ENCODE measurements around the gene DPYSL5.

DPYSL5 gene

DNA sequence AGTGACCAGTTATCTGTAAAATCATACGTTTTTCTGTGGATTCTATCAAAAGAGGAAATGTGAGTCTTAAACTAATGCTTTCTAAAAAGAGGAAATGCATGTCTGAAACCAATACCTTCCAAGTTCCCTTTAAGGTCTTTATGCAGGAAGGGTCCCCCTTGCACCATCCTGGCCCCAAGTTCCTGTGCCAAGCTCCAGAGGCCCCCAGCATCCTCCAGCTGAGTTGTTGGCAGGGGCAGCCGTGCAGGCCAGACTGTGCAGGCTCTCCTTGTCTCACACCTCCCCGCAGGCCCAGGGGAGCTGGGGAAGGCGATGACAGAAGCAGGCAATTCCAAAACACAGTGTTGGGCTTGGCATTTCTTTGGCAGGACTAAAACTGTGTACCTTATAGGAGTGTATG, 39.2 kb downstream of the DPYSL5 start:
- Histone ChIP-seq H3K27me3 (ENCODE audit: insufficient read depth, low read length) (peaks cover 5% of the 10 kb centered on the region; the same call in 1 of the 2 replicates), H3K4me3 (ENCODE audit: low read depth, low read length, poor library complexity, severe bottlenecking) (no peak overlapping the region), H3K36me3 (ENCODE audit: insufficient read depth, low read length) (no peaks in the 10 kb centered on the region), H4K20me1 (ENCODE audit: insufficient read depth, low read length) (no peaks in the 10 kb centered on the region), H3K79me2 (ENCODE audit: insufficient read depth, low read length) (no peaks in the 10 kb centered on the region), H3K9me2 (ENCODE audit: low read depth, low read length) (no peaks in the 10 kb centered on the region), H3K9ac (ENCODE audit: low read length) (no peak overlapping the region), H3F3A (ENCODE audit: insufficient read depth, low read length) (no peaks in the 10 kb centered on the region), H3K9me3 (ENCODE audit: low read length) (no peaks in the 10 kb centered on the region), H3K27ac (ENCODE audit: low read depth, low read length, poor library complexity, severe bottlenecking) (no peak overlapping the region), H2AFZ (ENCODE audit: low read length) (no peak overlapping the region), H3K4me2 (ENCODE audit: low read length) (no peak overlapping the region), H3K4me1 (ENCODE audit: insufficient read depth, low read length, severe bottlenecking) (no peaks in the 10 kb centered on the region)
- no peak for TF ChIP-seq EZH2 (IDR thresholded peaks at IDR 0.05; ENCODE audit: borderline replicate concordance, low read length)
- TF ChIP-seq, protein P1, sequence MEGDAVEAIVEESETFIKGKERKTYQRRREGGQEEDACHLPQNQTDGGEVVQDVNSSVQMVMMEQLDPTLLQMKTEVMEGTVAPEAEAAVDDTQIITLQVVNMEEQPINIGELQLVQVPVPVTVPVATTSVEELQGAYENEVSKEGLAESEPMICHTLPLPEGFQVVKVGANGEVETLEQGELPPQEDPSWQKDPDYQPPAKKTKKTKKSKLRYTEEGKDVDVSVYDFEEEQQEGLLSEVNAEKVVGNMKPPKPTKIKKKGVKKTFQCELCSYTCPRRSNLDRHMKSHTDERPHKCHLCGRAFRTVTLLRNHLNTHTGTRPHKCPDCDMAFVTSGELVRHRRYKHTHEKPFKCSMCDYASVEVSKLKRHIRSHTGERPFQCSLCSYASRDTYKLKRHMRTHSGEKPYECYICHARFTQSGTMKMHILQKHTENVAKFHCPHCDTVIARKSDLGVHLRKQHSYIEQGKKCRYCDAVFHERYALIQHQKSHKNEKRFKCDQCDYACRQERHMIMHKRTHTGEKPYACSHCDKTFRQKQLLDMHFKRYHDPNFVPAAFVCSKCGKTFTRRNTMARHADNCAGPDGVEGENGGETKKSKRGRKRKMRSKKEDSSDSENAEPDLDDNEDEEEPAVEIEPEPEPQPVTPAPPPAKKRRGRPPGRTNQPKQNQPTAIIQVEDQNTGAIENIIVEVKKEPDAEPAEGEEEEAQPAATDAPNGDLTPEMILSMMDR (IDR thresholded peaks at IDR 0.05; ENCODE audit: low read length) = no peak

DNA sequence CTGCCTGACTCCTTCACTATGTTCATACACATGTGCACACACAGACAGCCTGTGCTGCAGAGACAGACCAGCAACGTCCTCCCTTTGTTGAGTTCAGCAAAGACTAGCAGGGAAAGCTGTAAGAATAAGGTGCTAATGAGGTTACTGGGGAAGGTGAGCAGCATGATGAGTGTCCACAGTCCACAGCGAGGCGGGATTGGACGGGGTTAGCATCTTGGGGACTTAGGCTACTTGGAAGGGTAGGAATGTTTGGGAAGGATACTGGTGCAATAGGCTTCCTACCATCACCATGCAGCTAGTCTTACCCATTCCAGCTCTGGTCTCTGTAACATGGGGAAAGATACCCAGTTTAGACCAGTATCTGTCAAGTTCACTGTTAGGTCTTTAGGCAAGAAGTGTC, 41.9 kb downstream of the DPYSL5 start:
- peaks cover 5% of the 10 kb centered on the region; the same call in 1 of the 2 replicates for H3K27me3 ChIP-seq (ENCODE audit: insufficient read depth, low read length)
- H3K9ac ChIP-seq (ENCODE audit: low read length) = no peak overlapping the region

DNA sequence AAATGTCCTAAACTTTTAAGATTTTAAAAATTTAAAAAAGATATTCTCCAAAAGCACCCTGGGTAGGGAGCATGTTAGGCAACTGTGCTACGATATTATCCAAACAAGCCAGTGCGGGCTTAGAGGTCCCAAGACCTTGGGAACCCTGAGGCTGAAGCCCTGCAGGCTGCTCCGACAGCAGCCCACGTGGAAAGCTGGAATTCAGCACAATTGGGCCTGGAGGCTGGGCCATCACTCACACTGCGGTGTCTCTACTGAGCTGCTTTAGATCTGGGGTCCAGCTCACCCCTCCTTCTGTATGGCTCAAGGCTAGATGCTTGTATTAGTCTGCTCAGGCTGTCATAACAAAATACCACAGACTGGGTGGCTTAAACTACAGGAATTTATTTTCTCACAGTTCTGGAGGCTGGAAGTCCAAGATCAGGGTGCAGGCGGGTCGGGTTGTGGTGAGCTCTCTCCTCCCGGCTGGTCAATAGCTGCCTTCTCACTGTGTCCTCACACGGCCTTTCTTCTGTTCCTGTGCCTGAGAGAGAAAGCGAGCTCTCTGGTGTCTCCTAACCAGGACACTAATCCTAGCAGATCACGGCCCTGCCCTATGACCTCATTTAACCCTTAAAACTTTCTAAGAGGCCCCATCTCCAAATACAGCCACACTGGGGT, 42.5 kb downstream of the DPYSL5 start:
- Histone ChIP-seq H3K79me2 (ENCODE audit: insufficient read depth, low read length) (no peaks in the 10 kb centered on the region), H4K20me1 (ENCODE audit: insufficient read depth, low read length) (no peaks in the 10 kb centered on the region)
- TF ChIP-seq EZH2 (IDR thresholded peaks at IDR 0.05; ENCODE audit: borderline replicate concordance, low read length) = no peak
- TF ChIP-seq, protein P1 (IDR thresholded peaks at IDR 0.05; ENCODE audit: low read length) = no peak

More for the DNA sequence above, 41.9 kb downstream of the DPYSL5 start:
- Histone ChIP-seq H3K36me3 (ENCODE audit: insufficient read depth, low read length) (no peaks in the 10 kb centered on the region), H2AFZ (ENCODE audit: low read length) (no peak overlapping the region), H3K4me2 (ENCODE audit: low read length) (no peak overlapping the region), H3K9me2 (ENCODE audit: low read depth, low read length) (no peaks in the 10 kb centered on the region), H3K4me3 (ENCODE audit: low read depth, low read length, poor library complexity, severe bottlenecking) (no peak overlapping the region), H3K9me3 (ENCODE audit: low read length) (no peaks in the 10 kb centered on the region), H3K4me1 (ENCODE audit: insufficient read depth, low read length, severe bottlenecking) (no peaks in the 10 kb centered on the region), H3K27ac (ENCODE audit: low read depth, low read length, poor library complexity, severe bottlenecking) (no peak overlapping the region), H4K20me1 (ENCODE audit: insufficient read depth, low read length) (no peaks in the 10 kb centered on the region), H3F3A (ENCODE audit: insufficient read depth, low read length) (no peaks in the 10 kb centered on the region), H3K79me2 (ENCODE audit: insufficient read depth, low read length) (no peaks in the 10 kb centered on the region)
- TF ChIP-seq, protein P1 (IDR thresholded peaks at IDR 0.05; ENCODE audit: low read length) = no peak
- TF ChIP-seq EZH2 (IDR thresholded peaks at IDR 0.05; ENCODE audit: borderline replicate concordance, low read length) = no peak

More for the DNA sequence above, 42.5 kb downstream of the DPYSL5 start:
- H3K36me3 ChIP-seq (ENCODE audit: insufficient read depth, low read length) = no peaks in the 10 kb centered on the region
- H3K9ac ChIP-seq (ENCODE audit: low read length) = no peak overlapping the region
- peaks cover 2% of the 10 kb centered on the region; the same call in 1 of the 2 replicates for H3K27me3 ChIP-seq (ENCODE audit: insufficient read depth, low read length)
- no peak overlapping the region for H3K4me2 ChIP-seq (ENCODE audit: low read length)
- H3K4me3 ChIP-seq (ENCODE audit: low read depth, low read length, poor library complexity, severe bottlenecking) = no peak overlapping the region
- H3K27ac ChIP-seq (ENCODE audit: low read depth, low read length, poor library complexity, severe bottlenecking) = no peak overlapping the region
- H2AFZ ChIP-seq (ENCODE audit: low read length) = no peak overlapping the region
- H3F3A ChIP-seq (ENCODE audit: insufficient read depth, low read length) = no peaks in the 10 kb centered on the region
- no peaks in the 10 kb centered on the region for H3K4me1 ChIP-seq (ENCODE audit: insufficient read depth, low read length, severe bottlenecking)
- no peaks in the 10 kb centered on the region for H3K9me3 ChIP-seq (ENCODE audit: low read length)
- H3K9me2 ChIP-seq (ENCODE audit: low read depth, low read length) = no peaks in the 10 kb centered on the region
